ENCODE data around the gene CELA3B.

The CELA3B gene

DNA sequence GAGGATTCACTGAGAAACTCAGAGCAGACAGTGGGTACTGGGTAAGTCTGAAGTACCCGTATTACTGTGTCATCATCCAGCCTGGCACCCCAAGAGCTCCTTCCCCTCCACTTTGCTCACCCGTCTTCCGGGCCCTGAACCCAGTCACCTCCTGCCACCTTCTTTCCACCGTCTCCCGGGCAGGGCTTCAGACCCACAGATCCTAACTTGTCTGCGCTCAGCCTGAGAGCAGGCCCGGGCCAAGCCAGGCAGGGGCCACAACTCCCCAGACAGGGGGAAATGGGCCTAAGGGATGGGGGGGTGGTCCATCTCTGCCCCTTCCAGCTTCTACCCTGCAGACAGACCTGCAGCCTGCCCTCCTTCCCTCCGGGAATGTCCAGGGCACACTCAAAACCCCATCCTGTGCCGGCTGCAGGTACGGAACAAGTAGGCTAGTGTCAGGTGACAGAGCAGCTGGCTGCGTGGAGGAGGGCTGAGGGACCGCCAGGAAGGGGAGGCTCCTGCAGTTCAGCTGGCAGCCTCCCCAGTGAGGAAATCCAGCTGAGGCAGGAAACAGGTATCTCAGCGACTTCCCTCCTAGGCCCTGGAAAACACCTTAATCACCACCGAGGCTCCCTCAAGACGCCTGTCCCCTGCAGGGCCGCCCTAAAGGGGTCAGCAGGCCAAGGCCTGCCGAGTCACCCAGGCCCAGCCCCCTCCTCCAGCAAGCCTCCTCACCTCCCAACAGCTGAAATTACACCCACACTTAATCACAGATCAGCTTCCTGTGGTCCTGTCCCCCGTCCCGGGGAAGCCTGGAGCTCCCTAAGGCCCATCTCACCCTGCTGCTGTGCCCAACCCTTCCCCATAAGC lies 43.2 kb upstream of the CELA3B start:
- DNase-seq (ENCODE audit: low read depth): no peak
- no peak overlapping the region for H3K4me3 ChIP-seq (ENCODE audit: low read depth, low read length)
- TF ChIP-seq CTCF (IDR thresholded peaks at IDR 0.05; ENCODE audit: control insufficient read depth, extremely low read depth, insufficient read depth): no peak

DNA sequence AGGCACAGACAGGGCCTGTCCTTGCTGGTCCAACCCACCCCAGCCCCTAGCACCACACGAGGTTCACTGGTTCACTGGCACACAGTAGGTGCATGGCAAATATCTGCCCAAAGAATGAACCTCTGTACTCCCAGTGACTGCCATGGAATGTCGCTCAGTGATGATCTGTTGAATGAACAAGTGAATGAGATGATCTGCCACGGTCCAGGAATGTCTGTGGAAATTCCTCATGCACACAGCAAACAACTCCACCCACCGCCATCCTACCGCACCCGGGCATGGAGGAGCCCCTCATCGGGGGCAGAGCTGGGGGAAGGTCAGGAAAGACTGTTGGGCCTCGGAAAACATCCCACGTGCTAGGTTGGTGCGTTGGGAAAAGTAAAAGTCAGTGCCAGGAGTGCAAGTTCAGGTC lies 41.4 kb upstream of the CELA3B start:
- H3K4me3 ChIP-seq (ENCODE audit: low read depth, low read length): no peak overlapping the region
- no peak for DNase-seq (ENCODE audit: low read depth)
- no peak for TF ChIP-seq CTCF (IDR thresholded peaks at IDR 0.05; ENCODE audit: control insufficient read depth, extremely low read depth, insufficient read depth)

GRCh38 chr1:21935891-21936365 lies 40.9 kb upstream of the CELA3B start:
- TF ChIP-seq CTCF (IDR thresholded peaks at IDR 0.05; ENCODE audit: control insufficient read depth, extremely low read depth, insufficient read depth): no peak
- H3K4me3 ChIP-seq (ENCODE audit: low read depth, low read length): peak overlapping the region; percentile 56
- DNase-seq (ENCODE audit: low read depth): no peak

DNA sequence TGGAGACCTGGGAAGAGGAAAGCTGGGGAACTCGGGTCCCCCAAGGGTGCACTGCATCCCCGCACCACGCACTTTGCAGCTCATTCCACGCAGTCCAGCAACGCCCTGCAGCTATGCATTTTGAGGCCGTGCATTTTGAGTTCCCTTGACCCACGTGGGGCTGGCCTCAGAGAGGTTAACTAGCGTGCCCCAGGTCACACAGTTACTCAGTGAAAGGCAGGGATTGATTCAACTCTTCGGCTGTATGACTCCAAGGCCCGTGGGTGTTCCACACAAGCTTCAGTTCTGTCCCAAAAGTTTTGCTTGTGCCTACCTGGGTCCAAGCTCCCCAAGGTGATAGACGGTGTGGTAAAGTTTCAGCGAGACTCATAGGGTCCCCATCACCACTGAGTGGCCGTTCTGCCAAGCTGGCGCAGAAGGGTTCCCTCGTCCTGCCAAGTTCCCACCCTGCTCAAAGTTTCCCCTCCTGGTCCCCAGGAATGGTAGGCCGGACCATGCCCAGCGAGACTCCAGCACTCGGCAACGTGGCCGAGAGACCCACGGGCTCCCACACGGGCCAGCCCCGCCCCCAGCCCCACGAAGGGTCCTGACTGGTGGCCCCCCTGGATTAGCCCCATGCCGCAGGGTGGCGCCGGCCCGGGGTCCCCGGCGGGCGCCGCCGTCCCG lies 40.3 kb upstream of the CELA3B start:
- peak overlapping the region; percentile 56 for H3K4me3 ChIP-seq (ENCODE audit: low read depth, low read length)
- no peak for DNase-seq (ENCODE audit: low read depth)
- TF ChIP-seq CTCF (IDR thresholded peaks at IDR 0.05; ENCODE audit: control insufficient read depth, extremely low read depth, insufficient read depth): no peak

- TF ChIP-seq CTCF (IDR thresholded peaks at IDR 0.05; ENCODE audit: control insufficient read depth, extremely low read depth, insufficient read depth): no peak
- DNase-seq (ENCODE audit: low read depth): no peak
- H3K4me3 ChIP-seq (ENCODE audit: low read depth, low read length): peak within 1 kb of the TSS; percentile 56
Measured at GRCh38 chr1:21937034-21937371, 39.8 kb upstream of the CELA3B start, which contains the start of gene HSPG2. HSPG2 (minus strand) TSS chr1:21937310; CDS start chr1:21937217, 93 bp downstream.

DNA sequence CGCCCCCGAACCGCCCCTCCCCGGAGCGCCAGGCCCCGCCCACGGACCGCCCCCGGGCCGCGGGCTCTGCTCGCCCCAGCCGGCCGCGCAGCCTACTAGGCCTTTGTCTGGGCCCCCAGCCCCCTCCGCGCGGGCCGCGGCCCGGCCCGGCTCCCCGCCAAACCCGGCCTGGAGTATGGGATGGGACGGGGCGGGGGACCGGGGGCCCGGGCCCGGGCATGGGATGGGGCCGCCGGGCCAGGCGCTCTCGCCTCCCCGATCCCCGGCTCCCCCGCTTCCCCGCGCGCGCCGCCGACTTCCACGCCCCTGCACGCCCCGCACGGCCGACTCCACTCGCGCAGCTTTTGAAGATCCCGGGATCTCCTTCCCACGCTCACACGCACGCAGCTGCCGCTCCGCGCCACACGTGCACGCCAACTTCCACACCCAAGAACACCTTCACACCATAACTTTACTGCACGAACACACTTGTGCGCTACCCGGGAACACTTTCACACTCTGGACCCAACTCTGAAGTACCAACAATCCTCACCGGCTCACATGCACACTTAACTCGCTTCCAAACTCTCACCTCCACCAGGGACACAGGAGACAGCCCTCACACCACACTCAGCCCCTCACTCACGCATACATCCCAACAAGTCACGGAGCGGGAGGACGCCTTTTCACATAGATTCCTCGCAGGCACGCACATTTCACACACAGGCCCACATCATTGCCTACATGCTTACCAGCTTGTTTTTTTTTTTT lies 39.3 kb upstream of the CELA3B start:
- TF ChIP-seq CTCF (IDR thresholded peaks at IDR 0.05; ENCODE audit: control insufficient read depth, extremely low read depth, insufficient read depth): no peak
- peak overlapping the region; percentile 32 for H3K4me3 ChIP-seq (ENCODE audit: low read depth, low read length)
- DNase-seq (ENCODE audit: low read depth): no peak
